NCI-H510A treated with DMSO at 0.1 percent for 48 hours (cell line): ENCODE measurements around the gene C13orf42.

Experiments used
- DNase-seq: peaks from one replicate; lab custom pipeline; 2025; lab: John Stamatoyannopoulos, UW

C13orf42 gene

DNA sequence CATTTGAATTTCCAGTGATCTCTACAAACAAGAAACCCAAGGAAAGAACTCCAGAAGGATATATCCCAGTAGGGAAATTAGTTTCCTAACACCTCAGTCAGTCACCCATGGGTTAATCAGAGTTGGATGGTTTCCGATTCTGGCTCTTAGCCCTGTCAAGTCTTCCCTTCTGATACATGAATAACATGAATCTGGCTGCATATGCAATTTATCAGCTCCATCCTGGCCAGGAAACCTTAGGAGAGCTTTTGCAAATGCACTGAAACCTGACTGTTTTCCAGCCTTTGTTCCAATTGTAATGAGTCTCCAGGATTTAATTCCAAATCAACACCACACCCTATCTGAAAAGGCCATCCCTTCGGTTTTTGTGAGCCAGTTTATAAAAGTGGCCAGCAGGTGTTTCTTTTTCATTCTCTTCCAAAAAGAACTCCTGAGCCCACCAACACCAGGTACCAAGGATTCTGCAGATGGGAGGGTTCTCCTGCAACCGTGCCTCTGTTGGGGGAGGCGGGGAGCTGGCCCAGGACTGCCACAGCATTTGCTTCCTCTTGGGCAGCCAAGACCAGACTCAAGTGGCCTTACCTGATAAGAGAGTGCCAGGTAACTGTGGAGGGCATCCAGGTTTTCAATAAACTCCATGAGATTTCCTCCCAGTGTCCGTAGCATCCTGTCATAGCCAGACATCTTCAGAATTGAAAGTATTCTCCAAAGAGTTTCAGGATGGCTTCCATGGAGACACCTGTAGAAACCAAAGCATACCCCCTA, 77.5 kb downstream of the C13orf42 start:
- peak; percentile 5 for DNase-seq

DNA sequence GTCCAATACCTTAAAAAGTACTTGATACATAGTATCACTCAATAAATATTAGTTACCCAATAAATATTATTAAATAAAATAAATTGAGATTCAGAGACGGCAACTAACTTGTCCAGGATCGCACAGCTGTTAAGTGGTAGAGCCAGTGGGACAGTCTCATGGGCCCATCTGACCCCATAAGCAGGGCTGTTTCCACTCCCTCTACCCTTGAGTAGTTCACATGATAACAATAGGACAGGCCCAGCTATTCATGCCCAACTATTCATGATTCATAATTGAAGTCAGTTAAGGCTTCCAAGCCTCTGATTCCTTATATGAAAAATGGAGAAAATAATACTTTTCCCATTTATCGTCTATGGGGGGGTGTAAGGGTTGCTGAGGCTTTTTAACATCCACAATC, 78.2 kb downstream of the C13orf42 start:
- no peak for DNase-seq
